ENCODE results near the gene CRIP1.

CRIP1 gene

GRCh38 chr14:105531894-105532623 lies 45.4 kb downstream of the CRIP1 start:
- H3K4me3 ChIP-seq (ENCODE audit: low read depth, low read length), result no peak overlapping the region

- no peak overlapping the region for H3K4me3 ChIP-seq (ENCODE audit: low read depth, low read length)
Measured at GRCh38 chr14:105532735-105533141, 46.1 kb downstream of the CRIP1 start.

DNA sequence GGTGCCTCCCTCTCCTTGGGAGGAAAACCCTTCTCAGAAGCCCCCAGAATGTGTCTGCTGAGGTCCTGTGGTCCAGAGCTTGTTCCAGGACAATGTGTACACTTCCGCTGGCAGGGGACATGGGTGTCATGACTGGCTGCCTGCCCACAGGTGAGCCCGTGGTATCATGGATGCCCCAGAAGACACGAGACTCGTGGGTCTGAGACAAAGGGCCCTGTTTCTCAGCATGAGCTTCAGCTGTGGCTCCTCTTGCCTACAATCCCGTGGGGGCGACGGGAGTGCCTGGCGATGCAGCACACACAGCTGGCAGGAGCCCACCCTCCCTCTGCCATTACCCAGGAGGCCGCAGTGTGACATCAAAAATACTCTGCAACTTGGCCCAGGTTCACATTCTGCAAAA lies 46.7 kb downstream of the CRIP1 start:
- H3K4me3 ChIP-seq (ENCODE audit: low read depth, low read length), result no peak overlapping the region

DNA sequence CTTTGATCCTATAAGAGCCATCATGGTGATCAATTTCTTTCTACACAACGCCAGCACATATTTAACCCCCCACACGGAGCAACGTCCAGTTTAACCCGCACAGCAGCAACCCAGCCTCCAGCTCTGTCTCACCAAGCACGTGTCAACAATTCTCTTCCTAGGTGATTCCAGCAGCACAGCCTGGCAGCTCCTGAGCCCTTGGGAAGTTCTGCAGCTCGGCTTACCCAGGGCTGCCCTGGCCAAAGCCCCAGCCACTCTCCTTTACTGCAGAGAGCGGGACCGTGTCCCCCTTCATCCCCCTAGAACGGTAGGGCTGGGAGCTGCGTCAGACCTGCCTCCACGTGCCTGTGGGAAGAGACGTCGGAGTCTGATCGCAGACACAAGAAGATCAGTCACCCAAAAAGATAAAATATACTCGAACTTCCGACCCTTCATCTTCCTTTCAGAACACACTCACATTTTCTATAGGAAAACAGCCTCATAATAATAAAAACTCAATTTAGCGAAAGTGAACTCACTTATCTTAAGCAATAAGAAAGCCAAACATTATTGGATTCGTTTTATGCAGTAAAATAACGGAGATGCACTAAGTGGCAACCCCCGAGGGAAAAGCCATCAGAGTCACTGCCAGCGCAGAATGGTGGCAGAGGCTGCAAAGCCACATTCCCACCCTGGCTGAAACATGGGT lies 47.3 kb downstream of the CRIP1 start:
- no peak overlapping the region for H3K4me3 ChIP-seq (ENCODE audit: low read depth, low read length)

GRCh38 chr14:105534586-105534985 lies 47.9 kb downstream of the CRIP1 start:
- no peak overlapping the region for H3K4me3 ChIP-seq (ENCODE audit: low read depth, low read length)

DNA sequence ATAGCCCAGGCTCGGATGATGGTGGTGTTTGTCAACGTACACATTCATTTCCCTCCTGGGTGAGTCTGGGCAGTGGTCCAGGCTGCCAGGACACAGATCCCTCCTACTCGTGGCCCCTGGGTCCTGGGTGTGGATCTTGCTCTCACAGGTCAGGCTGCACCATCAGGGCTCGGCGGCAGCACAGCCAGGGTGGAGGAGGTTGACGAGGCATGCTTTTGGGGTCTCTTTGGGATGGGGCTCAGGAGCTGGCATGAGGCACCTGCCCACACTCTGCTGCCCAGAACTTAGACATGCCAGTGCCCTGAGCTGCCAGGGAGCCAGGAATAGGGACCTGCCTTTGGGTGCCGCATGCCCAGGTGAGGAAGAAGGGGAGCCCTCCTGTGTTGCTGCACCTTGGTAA lies 49.4 kb downstream of the CRIP1 start:
- no peak overlapping the region for H3K4me3 ChIP-seq (ENCODE audit: low read depth, low read length)

DNA sequence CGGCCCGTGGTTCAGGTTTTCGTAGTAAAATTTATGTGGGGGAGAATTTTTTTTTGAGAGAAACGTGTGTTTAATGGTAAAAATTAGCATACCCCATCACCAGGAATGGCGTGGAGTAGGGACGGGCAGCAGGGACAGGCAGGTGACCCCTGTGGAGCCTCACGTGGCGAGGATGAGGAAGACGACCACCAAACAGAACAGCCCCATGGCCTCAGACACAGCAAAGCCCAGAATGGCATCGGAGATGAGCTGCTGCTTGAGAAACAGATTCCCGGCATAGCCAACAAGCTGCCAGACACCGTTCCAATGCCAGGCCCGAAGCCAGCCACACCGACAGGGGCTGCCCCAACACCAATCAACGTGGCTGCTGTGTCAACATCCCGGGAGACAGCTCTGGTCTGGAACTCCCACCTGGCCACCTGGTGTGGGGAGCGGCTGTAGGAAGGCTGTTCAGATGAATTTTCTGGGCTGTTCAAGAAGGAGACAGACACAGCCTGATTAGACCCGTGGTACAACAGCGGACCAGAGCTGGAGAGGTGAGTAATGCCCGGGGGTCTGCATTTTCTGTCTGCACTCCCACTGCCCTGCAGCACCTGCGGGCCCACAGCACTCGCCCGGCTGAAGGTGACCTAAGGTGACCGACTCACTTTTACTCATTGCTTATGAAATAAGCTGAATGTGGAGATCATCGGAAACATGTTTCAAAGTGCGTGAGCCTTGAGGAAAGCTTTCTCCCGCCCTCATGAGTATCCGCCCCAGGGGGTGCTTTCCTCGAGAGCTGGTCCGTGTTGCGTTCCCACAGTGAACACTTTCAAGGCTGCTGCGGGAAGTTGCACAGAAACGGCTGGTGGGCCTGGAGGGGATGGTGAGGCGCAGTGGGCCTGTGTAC lies 50.2 kb downstream of the CRIP1 start:
- no peak overlapping the region for H3K4me3 ChIP-seq (ENCODE audit: low read depth, low read length)

- no peak overlapping the region for H3K4me3 ChIP-seq (ENCODE audit: low read depth, low read length)
Measured at GRCh38 chr14:105537580-105538474, 51.1 kb downstream of the CRIP1 start.
